Mucosa of stomach (tissue), 1 donor: ENCODE data around the gene DUXB.

Experiments used
- H3K27me3 ChIP-seq: one replicate; pipeline ENCODE4 v1.7.0; 2013; ENCODE audit warnings: mild to moderate bottlenecking, low read length; ENCODE audit not compliant: control insufficient read depth, insufficient read depth
- H3K36me3 ChIP-seq: one replicate; pipeline ENCODE4 v1.7.0; 2013; ENCODE audit warnings: low read length; ENCODE audit not compliant: control insufficient read depth, insufficient read depth
- H3K4me1 ChIP-seq: one replicate; pipeline ENCODE4 v1.7.0; 2013; ENCODE audit warnings: mild to moderate bottlenecking, low read length; ENCODE audit not compliant: control insufficient read depth, insufficient read depth
- H3K4me3 ChIP-seq: one replicate; pipeline ENCODE4 v1.7.0; 2013; ENCODE audit warnings: low read length
- H3K9ac ChIP-seq: one replicate; pipeline ENCODE4 v1.7.0; 2013; ENCODE audit warnings: mild to moderate bottlenecking, low read length, moderate library complexity
- H3K9me3 ChIP-seq: one replicate; pipeline ENCODE4 v1.7.0; 2013; ENCODE audit warnings: mild to moderate bottlenecking, low read length, moderate library complexity; ENCODE audit not compliant: control insufficient read depth
- donor health status: Pancreatic carcinoma.

DUXB gene, protein sequence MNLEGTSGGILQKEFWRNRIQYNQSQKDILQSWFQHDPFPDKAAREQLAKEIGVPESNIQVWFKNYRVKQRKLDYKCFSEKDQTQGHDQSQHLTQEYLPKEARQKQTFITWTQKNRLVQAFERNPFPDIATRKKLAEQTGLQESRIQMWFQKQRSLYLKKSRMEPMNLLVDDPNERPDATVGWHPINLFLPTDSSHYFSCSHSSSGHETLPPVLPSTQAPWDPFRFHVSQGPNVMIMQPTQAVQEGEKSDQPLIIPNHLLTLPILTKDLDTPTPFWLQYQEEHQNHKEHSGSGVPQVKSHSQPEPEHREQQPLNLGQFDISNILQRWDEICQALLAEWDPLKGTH

DNA sequence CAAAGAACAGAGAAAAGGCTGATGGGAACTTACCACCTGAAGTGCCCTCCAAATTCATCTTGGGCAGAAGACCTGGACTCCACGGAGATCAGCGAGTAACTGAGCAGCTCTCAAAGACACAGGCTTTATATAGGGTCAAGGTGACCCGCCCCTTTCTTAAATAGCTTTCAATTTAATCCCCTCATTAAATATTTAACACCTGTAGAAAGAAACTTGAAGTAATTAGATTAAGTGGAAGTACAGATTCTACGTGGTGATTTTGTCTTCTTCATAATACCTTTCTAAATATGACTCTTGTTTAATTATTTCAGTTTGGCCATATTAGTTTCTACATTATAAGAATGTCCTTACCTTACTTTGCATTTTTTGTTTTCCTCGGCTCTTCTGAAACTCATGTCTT lies at the start of gene DUXB:
TSS of gene DUXB (minus strand) at position 101 of the 400 bp plus-strand sequence. CDS start at position 58, 43 bp downstream.
- no peak within 1 kb of the TSS for H3K4me3 ChIP-seq
- no peaks in the 10 kb centered on the region for H3K9me3 ChIP-seq
- no peaks in the 10 kb centered on the region for H3K36me3 ChIP-seq
- no peaks in the 10 kb centered on the region for H3K4me1 ChIP-seq
- no peak within 1 kb of the TSS for H3K9ac ChIP-seq
- peaks cover 7% of the 10 kb centered on the region for H3K27me3 ChIP-seq

DNA sequence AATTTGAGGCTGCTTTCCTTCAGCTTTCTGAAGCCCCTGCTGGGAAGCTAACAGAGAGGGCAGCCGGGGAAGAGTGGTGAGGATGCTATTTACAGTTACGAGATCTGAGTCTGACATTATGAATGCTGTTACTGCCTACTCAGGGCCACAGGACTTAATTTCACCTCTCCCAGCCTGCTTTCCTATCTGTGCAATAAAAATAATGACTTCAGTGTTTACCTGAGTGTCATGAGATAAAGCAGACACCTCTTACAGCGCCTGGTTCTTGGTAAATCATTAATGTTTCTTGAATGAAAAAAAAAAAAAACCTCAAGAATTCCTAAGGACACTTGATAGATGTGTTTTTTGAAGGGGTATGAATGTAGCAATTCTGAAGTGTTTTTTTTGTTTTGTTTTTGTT lies 49.3 kb upstream of the DUXB start:
- no peak overlapping the region for H3K9ac ChIP-seq
- H3K4me3 ChIP-seq = no peak overlapping the region
- H3K9me3 ChIP-seq = no peaks in the 10 kb centered on the region
- H3K4me1 ChIP-seq = peaks cover 16% of the 10 kb centered on the region
- no peaks in the 10 kb centered on the region for H3K36me3 ChIP-seq
- peaks cover 21% of the 10 kb centered on the region for H3K27me3 ChIP-seq

DNA sequence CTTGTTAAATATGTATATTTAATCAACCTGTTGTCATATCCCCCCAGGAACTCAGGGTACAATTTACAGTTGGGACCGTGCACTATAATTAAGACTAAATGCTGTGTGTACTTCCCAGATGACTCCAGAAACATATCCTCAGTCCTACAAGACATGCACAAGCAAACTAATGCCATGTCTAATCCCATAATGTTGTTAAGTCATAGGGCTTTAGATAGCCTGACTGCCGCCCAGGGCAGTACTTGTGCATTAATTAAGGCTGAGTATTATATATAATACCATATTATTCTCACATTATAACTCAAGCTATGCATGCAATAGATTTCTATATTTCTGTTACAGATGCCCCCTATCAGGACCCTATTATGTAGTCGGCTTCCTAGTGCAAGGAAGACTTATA lies 45.1 kb upstream of the DUXB start:
- H3K4me3 ChIP-seq = no peak overlapping the region
- H3K4me1 ChIP-seq = no peaks in the 10 kb centered on the region
- H3K9ac ChIP-seq = no peak overlapping the region
- H3K36me3 ChIP-seq = no peaks in the 10 kb centered on the region
- peaks cover 4% of the 10 kb centered on the region for H3K9me3 ChIP-seq
- peaks cover 11% of the 10 kb centered on the region for H3K27me3 ChIP-seq

DNA sequence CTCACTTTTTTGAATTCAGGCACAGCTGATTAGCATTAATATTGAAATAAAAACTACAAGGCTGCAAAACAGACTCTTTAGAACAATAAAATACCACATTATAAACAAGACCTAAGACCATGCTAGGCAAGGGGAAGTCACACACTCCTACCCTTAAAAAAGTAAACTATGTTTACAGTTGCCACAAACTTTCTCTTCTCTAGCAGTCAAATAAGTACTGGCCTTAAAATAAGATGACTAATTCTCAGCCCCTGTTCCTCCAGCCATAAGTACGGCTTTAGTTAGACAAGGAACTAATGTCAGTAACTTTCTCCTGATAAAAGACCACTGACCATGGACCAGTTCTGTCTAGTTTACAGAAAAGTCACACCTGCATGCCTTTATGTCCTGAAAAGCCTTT lies 44.6 kb upstream of the DUXB start:
- Histone ChIP-seq H3K9me3 (peaks cover 4% of the 10 kb centered on the region), H3K4me1 (no peaks in the 10 kb centered on the region), H3K9ac (no peak overlapping the region), H3K36me3 (no peaks in the 10 kb centered on the region), H3K4me3 (no peak overlapping the region), H3K27me3 (peaks cover 9% of the 10 kb centered on the region)

DNA sequence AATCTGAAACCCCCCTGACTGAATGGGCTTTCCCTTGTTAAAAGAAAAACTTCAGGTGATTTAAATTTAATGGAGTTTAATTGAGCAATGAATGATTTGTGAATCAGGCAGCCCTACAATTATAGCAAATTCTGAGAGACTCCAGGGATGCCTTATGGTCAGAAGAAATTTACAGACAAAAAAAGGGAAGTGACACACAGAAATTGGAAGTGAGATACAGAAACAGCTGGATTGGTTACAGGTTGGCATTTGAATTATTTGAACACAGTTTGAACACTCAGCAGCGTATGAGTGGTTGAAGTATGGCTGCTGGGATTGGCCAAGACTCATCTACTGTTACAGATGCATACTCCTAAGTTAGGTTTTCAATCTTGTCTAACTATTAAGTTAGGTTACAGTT lies 44.0 kb upstream of the DUXB start:
- H3K9ac ChIP-seq = no peak overlapping the region
- peaks cover 4% of the 10 kb centered on the region for H3K9me3 ChIP-seq
- no peak overlapping the region for H3K4me3 ChIP-seq
- no peaks in the 10 kb centered on the region for H3K4me1 ChIP-seq
- no peaks in the 10 kb centered on the region for H3K36me3 ChIP-seq
- peaks cover 8% of the 10 kb centered on the region for H3K27me3 ChIP-seq

DNA sequence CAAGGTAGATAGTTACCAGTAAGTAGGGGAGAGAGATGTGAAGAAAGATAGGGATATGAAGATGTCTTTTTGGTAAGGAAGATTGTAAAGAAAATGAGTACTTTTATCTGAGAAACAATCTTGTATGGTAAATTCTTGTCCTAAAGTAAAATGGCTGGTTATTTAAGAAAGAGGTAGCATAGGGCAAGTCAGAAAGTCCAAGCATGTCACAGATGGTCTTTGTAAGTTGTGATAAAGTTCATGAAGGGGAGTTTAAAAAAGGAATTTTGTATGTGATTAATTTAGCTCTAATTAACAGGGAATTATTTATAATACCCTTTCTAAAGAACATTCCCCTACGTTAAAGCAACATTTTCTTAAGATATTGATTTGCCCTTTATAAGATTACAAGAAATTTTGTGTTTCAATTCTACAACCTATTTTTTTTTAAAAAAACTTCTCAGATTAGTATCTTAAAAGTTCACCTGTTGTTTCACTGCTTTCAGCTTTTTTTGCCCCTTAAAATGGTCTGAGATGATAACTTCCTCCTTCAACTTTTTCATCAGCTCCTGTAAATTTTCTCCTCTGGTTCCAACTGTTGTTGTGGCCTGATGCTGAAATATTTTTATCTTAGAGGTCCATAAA lies 41.3 kb upstream of the DUXB start:
- no peak overlapping the region for H3K9ac ChIP-seq
- H3K4me1 ChIP-seq = no peaks in the 10 kb centered on the region
- H3K9me3 ChIP-seq = peaks cover 4% of the 10 kb centered on the region
- no peak overlapping the region for H3K4me3 ChIP-seq
- no peaks in the 10 kb centered on the region for H3K27me3 ChIP-seq
- no peaks in the 10 kb centered on the region for H3K36me3 ChIP-seq

DNA sequence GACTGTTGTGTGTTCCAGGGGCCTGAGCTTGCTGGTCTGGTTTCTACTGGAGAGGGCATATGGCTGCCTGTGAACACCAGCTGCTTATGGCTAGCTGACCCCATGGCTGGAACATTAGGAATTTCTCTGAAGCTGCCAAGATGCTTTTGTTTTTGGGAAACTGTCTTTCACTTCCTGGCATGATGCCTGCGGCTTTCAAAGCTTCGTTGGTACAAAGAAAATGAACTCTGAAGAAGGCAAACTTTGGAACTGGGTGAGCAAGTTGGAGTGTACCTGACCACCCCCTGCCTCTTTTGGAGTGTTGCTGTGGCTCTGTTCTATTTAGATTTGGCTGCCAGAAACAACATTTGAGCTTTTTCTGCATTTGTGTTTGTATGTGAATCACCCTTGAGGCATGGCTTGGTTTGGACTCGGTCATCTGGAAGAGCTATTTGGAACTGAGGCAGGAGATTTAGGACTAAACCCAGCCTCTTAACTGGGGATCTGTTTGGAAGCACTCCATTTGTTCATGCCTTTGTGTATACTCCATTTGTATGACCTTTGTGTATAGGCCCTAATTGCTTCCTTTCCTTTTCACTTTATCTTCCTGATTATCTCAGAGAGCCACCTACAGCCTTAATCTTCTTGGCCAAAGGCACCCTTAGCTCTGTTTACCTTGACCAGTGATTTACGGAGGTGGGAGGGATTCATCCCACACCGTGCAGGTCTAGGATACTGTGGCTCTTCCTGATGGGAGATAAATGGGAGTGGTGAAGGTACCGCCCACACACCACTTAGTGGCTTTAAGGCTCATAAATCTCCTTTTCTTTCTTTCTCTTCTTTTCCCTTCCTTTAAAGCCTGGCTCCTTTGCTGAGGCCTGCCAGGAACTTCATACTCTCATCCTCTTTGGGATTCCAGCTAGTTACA lies 32.3 kb upstream of the DUXB start:
- H3K4me1 ChIP-seq = peaks cover 16% of the 10 kb centered on the region
- H3K9ac ChIP-seq = no peak overlapping the region
- no peaks in the 10 kb centered on the region for H3K27me3 ChIP-seq
- H3K9me3 ChIP-seq = no peaks in the 10 kb centered on the region
- H3K36me3 ChIP-seq = no peaks in the 10 kb centered on the region
- H3K4me3 ChIP-seq = no peak overlapping the region

DNA sequence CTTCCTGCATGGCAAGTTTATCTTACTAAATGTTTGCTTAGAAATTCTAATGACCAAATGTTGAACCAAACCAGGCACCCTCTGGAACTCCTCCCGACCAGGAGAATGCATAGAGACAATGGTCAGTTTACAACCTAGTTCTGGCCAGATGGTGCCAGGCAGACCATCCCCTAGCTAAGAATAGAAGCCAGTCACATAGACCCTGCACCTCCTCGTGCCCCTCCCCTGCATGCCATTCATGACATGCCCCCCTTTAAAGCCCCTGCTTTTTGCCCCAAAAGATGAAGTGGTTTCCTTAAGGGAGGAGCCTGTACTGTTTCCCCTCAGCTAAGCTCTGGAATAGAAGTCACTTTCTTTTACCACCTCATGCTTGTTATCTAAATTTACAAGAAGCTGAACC lies 31.6 kb upstream of the DUXB start:
- H3K9ac ChIP-seq = no peak overlapping the region
- H3K9me3 ChIP-seq = no peaks in the 10 kb centered on the region
- no peaks in the 10 kb centered on the region for H3K27me3 ChIP-seq
- peaks cover 16% of the 10 kb centered on the region for H3K4me1 ChIP-seq
- H3K4me3 ChIP-seq = no peak overlapping the region
- no peaks in the 10 kb centered on the region for H3K36me3 ChIP-seq

DNA sequence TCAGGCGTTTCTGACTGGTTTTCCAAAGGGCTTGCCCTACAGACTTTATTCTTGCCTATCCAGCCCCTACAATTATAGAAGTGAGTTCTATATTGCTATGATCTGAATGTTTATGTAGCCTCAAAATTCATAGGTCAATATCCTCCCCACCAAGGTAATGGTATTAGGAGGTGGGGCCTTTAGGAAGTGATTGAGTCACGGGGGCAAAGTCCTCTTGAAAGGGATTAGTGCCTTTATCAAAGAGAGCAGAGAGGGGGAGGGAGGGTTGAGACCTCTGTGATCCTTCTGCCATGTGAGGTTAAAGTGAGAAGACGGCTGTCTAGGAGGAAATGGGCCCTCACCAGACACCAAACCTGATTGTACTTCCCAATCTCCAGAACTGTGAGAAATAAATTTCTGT lies 26.0 kb upstream of the DUXB start:
- H3K4me3 ChIP-seq = no peak overlapping the region
- H3K36me3 ChIP-seq = no peaks in the 10 kb centered on the region
- H3K4me1 ChIP-seq = peaks cover 8% of the 10 kb centered on the region
- no peaks in the 10 kb centered on the region for H3K27me3 ChIP-seq
- H3K9ac ChIP-seq = no peak overlapping the region
- H3K9me3 ChIP-seq = no peaks in the 10 kb centered on the region

DNA sequence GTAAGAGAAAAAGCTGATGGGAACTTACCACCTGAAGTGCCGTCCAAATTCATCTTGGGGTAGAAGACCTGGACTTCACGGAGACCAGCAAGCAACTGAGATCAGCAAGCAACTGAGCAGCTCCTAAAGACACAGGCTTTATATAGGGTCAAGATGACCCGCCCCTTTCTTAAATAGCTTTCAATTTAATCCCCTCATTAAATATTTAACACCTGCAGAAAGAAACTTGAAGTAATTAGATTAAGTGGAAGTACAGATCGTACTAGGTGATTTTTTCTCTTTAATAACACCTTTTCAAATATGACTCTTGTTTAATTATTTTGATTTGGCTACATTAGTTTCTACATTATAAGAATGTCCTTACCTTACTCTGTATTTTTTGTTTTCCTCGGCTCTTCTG lies 25.1 kb upstream of the DUXB start, which contains the start of gene CPHXL:
TSS of gene CPHXL (minus strand) at position 101 of the 400 bp plus-strand sequence. CDS start at position 53, 48 bp downstream.
- Histone ChIP-seq H3K4me3 (no peak within 1 kb of the TSS), H3K4me1 (peaks cover 8% of the 10 kb centered on the region), H3K27me3 (no peaks in the 10 kb centered on the region)

DNA sequence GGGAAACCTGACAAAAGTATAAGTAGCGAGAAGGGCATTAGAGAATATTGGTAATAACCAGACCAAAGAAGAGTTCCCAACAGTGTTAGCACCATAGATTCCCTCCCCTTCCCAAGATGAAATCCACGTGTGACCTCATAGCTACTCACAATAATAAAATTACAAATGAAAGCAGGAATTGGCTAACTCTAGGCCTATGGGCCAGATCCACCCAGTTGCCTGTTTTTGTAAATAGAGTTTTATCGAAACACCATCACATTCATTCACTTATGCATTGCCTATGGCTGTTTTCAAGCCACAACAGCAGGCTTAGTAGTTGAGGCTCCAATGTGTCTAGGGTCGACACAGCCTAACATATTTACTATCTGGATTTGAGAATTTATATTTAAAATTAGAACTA lies 17.2 kb upstream of the DUXB start:
- Histone ChIP-seq H3K27me3 (peaks cover 9% of the 10 kb centered on the region), H3K9me3 (no peaks in the 10 kb centered on the region), H3K9ac (no peak overlapping the region), H3K4me1 (no peaks in the 10 kb centered on the region), H3K4me3 (no peak overlapping the region), H3K36me3 (no peaks in the 10 kb centered on the region)

More for the DNA sequence above, 25.1 kb upstream of the DUXB start, which contains the start of gene CPHXL:
- Histone ChIP-seq H3K9ac (no peak within 1 kb of the TSS), H3K36me3 (no peaks in the 10 kb centered on the region), H3K9me3 (no peaks in the 10 kb centered on the region)

DNA sequence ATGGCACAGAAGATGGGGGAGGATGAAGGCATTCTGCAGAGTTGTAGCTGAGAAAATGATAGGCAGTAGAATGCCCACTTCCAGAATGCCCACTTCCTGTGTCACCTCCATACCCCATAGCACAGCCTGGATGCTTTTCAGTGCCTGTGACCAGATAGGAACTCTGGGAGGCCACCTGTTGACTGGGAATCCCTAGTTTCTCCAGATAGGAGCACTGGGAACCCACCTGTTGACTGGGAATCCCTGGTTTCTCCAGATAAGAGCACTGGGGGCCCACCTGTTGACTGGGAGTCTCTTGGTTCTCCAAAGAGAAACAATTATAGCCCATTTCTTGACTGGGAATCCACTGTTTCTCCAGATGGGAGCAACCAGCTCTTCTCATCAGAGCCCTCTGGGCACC lies 13.4 kb upstream of the DUXB start:
- peaks cover 9% of the 10 kb centered on the region for H3K27me3 ChIP-seq
- no peak overlapping the region for H3K9ac ChIP-seq
- H3K9me3 ChIP-seq = no peaks in the 10 kb centered on the region
- H3K4me3 ChIP-seq = no peak overlapping the region
- no peaks in the 10 kb centered on the region for H3K36me3 ChIP-seq
- H3K4me1 ChIP-seq = no peaks in the 10 kb centered on the region
